ENCODE data around the gene ENPP1. TPM values are rescaled to one million over a fixed set of nuclear protein-coding genes. Genes with fewer than 3 reads are reported as not detected.
"Not testable (repeated sequence)": the region's sequence is repeated elsewhere in the genome, so short reads cannot be mapped to it uniquely, and the experiment has no call there.

The ENPP1 gene
- total RNA-seq, 6 donors from 2014 or later: 0.89 to 2.4 (median 1.5) TPM

DNA sequence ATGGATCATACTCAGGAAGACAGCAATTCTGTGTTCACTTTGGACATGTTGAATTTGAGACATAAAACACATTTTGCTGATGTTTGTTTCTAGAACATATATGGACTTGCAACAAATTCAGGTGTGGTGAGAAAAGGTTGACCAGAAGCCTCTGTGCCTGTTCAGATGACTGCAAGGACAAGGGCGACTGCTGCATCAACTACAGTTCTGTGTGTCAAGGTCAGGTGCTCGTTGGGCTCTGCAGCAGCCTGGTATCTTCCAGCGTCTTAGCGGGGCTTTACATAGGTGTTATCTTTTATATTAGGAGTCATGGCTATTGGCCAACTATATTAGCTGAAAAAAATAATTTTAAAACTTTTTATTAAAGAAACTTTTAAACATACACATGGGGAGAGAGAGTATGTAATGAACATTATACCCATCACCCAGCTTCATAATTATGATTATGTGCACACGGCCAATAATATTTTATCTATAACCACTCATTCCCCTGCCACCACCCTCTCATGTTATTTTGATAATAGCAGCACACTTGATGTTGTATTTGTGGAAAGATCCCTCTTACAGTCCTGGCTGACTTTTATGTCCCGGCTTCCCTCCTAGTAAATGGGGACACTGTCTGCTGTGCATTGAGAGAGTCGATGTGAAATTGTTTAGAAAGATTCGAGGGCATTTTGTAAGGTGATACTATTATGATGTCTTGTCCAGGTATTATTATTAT is 43.4 kb downstream of the ENPP1 start:
- DNase-seq (no peak), ATAC-seq (ENCODE audit: low FRiP score in 2 of 2) (no peak)
- Histone ChIP-seq H3K27me3 (no peaks in the 10 kb centered on the region), H3K36me3 (no peaks in the 10 kb centered on the region), H3K27ac (no peak overlapping the region), H3K4me1 (no peaks in the 10 kb centered on the region), H3K9me3 (no peaks in the 10 kb centered on the region), H3K4me3 (no peak overlapping the region)
- WGBS, 2 donors: 88 to 89% methylated on average over 8 of the region's 8 CpGs
- no peak for TF ChIP-seq POLR2A (IDR thresholded peaks at IDR 0.05)
- no peak for TF ChIP-seq POLR2AphosphoS5 (IDR thresholded peaks at IDR 0.05)

- H3K27me3 ChIP-seq: no peaks in the 10 kb centered on the region
- ATAC-seq (ENCODE audit: low FRiP score in 2 of 2) (no peak), DNase-seq (no peak)
- TF ChIP-seq, protein P1, sequence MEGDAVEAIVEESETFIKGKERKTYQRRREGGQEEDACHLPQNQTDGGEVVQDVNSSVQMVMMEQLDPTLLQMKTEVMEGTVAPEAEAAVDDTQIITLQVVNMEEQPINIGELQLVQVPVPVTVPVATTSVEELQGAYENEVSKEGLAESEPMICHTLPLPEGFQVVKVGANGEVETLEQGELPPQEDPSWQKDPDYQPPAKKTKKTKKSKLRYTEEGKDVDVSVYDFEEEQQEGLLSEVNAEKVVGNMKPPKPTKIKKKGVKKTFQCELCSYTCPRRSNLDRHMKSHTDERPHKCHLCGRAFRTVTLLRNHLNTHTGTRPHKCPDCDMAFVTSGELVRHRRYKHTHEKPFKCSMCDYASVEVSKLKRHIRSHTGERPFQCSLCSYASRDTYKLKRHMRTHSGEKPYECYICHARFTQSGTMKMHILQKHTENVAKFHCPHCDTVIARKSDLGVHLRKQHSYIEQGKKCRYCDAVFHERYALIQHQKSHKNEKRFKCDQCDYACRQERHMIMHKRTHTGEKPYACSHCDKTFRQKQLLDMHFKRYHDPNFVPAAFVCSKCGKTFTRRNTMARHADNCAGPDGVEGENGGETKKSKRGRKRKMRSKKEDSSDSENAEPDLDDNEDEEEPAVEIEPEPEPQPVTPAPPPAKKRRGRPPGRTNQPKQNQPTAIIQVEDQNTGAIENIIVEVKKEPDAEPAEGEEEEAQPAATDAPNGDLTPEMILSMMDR (IDR thresholded peaks at IDR 0.05): no peak
- TF ChIP-seq POLR2A (IDR thresholded peaks at IDR 0.05): no peak
- no peak for TF ChIP-seq EP300 (IDR thresholded peaks at IDR 0.05)
- no peak for TF ChIP-seq POLR2AphosphoS5 (IDR thresholded peaks at IDR 0.05)
- H3K4me3 ChIP-seq: no peak overlapping the region
- no peaks in the 10 kb centered on the region for H3K36me3 ChIP-seq
- no peaks in the 10 kb centered on the region for H3K9me3 ChIP-seq
- H3K27ac ChIP-seq: no peak overlapping the region
- H3K4me1 ChIP-seq: no peaks in the 10 kb centered on the region
Observed at GRCh38 chr6:131852200-131852599, 44.4 kb downstream of the ENPP1 start.

DNA sequence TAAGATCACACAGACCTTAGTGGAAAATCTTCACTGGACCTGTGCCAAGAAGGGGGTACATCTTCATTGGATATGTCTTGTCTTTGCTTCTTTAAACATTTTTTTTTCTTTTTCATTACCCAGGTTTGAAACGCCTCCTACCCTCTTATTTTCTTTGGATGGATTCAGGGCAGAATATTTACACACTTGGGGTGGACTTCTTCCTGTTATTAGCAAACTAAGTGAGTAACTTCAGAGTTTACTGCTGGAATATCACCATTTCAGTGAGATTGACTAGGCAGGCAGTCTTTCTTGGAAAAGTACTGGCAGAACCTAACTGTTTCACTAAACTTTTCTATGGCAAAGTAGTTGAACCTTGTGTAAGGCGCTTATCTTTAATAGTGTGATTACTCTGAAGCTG is 47.0 kb downstream of the ENPP1 start:
- H3K9me3 ChIP-seq: no peaks in the 10 kb centered on the region
- DNase-seq: no peak
- no peaks in the 10 kb centered on the region for H3K27me3 ChIP-seq
- H3K4me3 ChIP-seq: no peak overlapping the region
- no peak for ATAC-seq (ENCODE audit: low FRiP score in 2 of 2)
- no peak overlapping the region for H3K27ac ChIP-seq
- no peaks in the 10 kb centered on the region for H3K36me3 ChIP-seq
- 88 to 89% methylated on average over 2 of the region's 2 CpGs for WGBS, 2 donors
- TF ChIP-seq EP300 (IDR thresholded peaks at IDR 0.05) (no peak), POLR2A (IDR thresholded peaks at IDR 0.05) (no peak), POLR2AphosphoS5 (IDR thresholded peaks at IDR 0.05) (no peak)
- TF ChIP-seq, protein P1 (IDR thresholded peaks at IDR 0.05): no peak
- no peaks in the 10 kb centered on the region for H3K4me1 ChIP-seq

DNA sequence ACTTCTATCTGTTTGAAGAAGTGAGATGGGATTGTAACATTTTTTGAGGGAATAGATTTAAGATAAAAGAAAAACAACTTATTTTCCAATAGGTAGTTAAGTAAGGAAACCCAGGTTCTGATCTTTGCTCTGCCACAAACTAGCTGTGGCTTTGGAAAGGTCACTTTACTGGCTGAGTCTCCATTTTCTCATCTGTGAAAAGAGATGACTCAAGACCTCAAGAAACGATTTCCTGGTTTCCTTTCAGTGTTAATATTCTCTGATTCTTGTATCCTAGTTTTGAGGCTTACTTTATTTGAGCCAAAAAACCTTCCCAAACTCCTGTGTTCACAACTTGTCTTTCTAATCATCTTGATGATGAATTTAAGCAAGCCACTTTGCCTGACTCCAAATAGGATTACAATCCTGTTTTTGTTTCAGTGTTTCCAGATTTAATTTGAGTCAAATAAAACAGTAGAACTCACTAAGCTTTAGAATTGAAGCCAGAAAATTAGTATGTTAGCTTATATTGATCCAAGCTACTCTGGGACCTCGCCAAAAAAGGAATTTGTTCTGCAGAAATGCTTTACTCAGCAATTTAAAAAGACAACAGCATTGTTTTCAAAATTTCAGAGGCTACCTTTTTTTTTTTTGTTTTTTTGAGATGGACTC is 51.1 kb downstream of the ENPP1 start:
- TF ChIP-seq, protein P1 (IDR thresholded peaks at IDR 0.05): no peak
- TF ChIP-seq EP300 (IDR thresholded peaks at IDR 0.05) (no peak), POLR2AphosphoS5 (IDR thresholded peaks at IDR 0.05) (no peak), POLR2A (IDR thresholded peaks at IDR 0.05) (no peak)
- ATAC-seq (ENCODE audit: low FRiP score in 2 of 2) (no peak), DNase-seq (no peak)

DNA sequence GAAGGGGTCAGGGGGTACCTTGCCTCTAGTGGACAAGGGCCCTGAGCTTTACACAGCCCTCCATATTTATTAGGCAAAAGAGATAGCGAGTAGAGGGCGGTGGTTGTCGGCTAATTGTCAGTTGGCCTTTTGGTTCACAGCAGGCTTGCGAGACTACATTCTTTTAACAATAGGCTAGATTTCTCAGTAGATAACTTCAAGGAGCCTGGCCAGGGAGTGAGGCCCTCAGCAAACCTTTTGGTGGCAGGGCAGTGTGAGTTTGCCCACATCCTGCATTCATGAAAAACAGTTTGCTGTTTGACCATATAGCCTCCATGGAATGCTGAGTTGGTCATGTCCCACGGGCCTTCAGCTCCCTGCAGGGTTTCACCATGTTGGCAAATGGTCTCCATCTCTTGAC is 51.8 kb downstream of the ENPP1 start:
- H3K27ac ChIP-seq; DNase-seq; H3K27me3 ChIP-seq; H3K4me3 ChIP-seq; ATAC-seq (ENCODE audit: low FRiP score in 2 of 2); H3K4me1 ChIP-seq; H3K36me3 ChIP-seq; H3K9me3 ChIP-seq: not testable (repeated sequence)
- 82 to 87% methylated on average over 5 of the region's 5 CpGs for WGBS, 2 donors

More for the DNA sequence above, 51.1 kb downstream of the ENPP1 start:
- no peak overlapping the region for H3K4me3 ChIP-seq
- WGBS, 2 donors: 60 to 65% methylated on average over 2 of the region's 2 CpGs
- no peak overlapping the region for H3K27ac ChIP-seq
- H3K27me3 ChIP-seq: no peaks in the 10 kb centered on the region
- no peaks in the 10 kb centered on the region for H3K4me1 ChIP-seq
- H3K9me3 ChIP-seq: no peaks in the 10 kb centered on the region
- no peaks in the 10 kb centered on the region for H3K36me3 ChIP-seq

DNA sequence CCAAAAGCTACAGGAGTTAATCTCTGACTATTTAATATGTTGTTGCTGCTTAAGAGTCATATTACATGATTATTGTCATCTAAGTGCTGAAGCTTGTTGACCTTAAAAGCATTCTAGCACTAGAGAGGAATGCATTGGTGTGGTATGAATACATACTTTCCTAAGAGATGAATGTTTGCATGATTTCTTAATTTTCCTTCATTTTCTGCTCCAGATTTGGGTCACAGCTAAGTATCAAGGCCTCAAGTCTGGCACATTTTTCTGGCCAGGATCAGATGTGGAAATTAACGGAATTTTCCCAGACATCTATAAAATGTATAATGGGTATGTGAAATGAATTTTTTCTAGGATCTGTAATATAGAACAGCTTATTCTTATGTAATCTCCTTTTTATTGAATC is 53.6 kb downstream of the ENPP1 start:
- Histone ChIP-seq H3K36me3 (no peaks in the 10 kb centered on the region), H3K27ac (no peak overlapping the region), H3K9me3 (no peaks in the 10 kb centered on the region), H3K4me1 (no peaks in the 10 kb centered on the region), H3K27me3 (no peaks in the 10 kb centered on the region), H3K4me3 (no peak overlapping the region)
- DNase-seq: no peak
- ATAC-seq (ENCODE audit: low FRiP score in 2 of 2): no peak
- WGBS, 2 donors: 75 to 85% methylated on average over 1 of the region's 1 CpG
- no peak for TF ChIP-seq POLR2A (IDR thresholded peaks at IDR 0.05)
- no peak for TF ChIP-seq EP300 (IDR thresholded peaks at IDR 0.05)
- TF ChIP-seq, protein P1 (IDR thresholded peaks at IDR 0.05): no peak
- no peak for TF ChIP-seq POLR2AphosphoS5 (IDR thresholded peaks at IDR 0.05)

All from upper lobe of left lung (tissue), 6 donors.